Spinal cord (tissue), 10 donors: ENCODE results near the gene UBTD1. TPM values are rescaled to one million over a fixed set of nuclear protein-coding genes. Genes with fewer than 3 reads are reported as not detected.
"Not testable (repeated sequence)": the region's sequence is repeated elsewhere in the genome, so short reads cannot be mapped to it uniquely, and the experiment has no call there.

Experiments used
- DNase-seq, 6 donors: peaks; one replicate each; pipeline versions ENCODE4 v3.0.0 to v3.0.0-alpha.2; 2013 to 2015; ENCODE audit warnings: low spot score in 6 of 6, low read depth in 4 of 6
- H3K27ac ChIP-seq: one replicate; pipeline ENCODE4 v1.5.1; 2013; ENCODE audit warnings: low read depth, low read length, control low read depth
- H3K27me3 ChIP-seq: one replicate; pipeline ENCODE4 v1.6.1; 2013; ENCODE audit warnings: low read length; ENCODE audit not compliant: control insufficient read depth, insufficient read depth
- H3K36me3 ChIP-seq: one replicate; pipeline ENCODE4 v1.6.1; 2013; ENCODE audit warnings: low read length; ENCODE audit not compliant: control insufficient read depth, insufficient read depth
- H3K4me1 ChIP-seq: one replicate; pipeline ENCODE4 v1.6.1; 2013; ENCODE audit warnings: low read length; ENCODE audit not compliant: control insufficient read depth, insufficient read depth
- H3K4me3 ChIP-seq: one replicate; pipeline ENCODE4 v1.5.1; 2013; ENCODE audit warnings: low read depth, low read length, control low read depth
- H3K9me3 ChIP-seq: one replicate; pipeline ENCODE4 v1.6.1; 2013; ENCODE audit warnings: low read length; ENCODE audit not compliant: control insufficient read depth, insufficient read depth
- WGBS: methylation state at CpG from one replicate; pipeline ENCODE4 v1.1.5; 2013; ENCODE audit warnings: missing lambda C conversion rate; ENCODE audit not compliant: insufficient coverage; 5-methylcytosine and 5-hydroxymethylcytosine counted together
- polyA plus RNA-seq, 2 donors: library from polyadenylated mRNA; unstranded; fragments of 120-200 nt; gene quantifications; one replicate each; pipeline ENCODE4 v1.2.1, GENCODE V29; 2013; ENCODE audit not compliant: insufficient read length in 2 of 2
- total RNA-seq, 2 donors: library from RNA; depleted of rRNA in 1 of 2; stranded (reverse); fragments of 120-200 nt in 1 of 2; fragments of >200 nt in 1 of 2; gene quantifications; one replicate each; pipeline versions ENCODE4 v1.2.3 to v1.2.4, GENCODE V29; 2013 to 2014
- donor health status: healthy.

UBTD1 gene
- total and polyA plus RNA-seq, 4 donors, result 4.6 to 16.4 (median 13.3) TPM

DNA sequence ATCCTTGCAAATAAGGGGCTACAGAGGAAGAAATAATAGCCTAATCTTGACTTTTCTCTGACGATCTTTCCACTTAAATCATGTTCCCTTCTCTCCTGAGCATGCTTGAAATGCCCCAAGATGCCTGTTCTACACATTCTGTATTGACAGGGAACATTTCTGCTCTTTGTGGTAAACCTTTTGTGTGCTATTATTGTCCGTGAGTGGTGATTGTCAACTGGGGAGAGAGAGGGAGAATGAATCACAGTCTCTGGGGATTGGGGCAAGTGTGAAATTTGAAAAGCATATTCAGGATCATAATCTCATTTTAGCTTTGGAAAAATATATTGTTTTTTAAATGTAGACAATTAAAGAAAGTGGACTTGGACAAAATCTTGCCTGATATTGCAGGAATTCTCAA, 20.6 kb downstream of the UBTD1 start:
- Histone ChIP-seq H3K4me1 (peaks cover 62% of the 10 kb centered on the region), H3K27ac (no peak overlapping the region), H3K9me3 (no peaks in the 10 kb centered on the region), H3K4me3 (no peak overlapping the region), H3K27me3 (no peaks in the 10 kb centered on the region), H3K36me3 (peaks cover 3% of the 10 kb centered on the region)
- 80% methylated on average over 1 of the region's 2 CpGs for WGBS
- no peak for DNase-seq

GRCh38 chr10:97520520-97520919, 21.8 kb downstream of the UBTD1 start:
- H3K27ac ChIP-seq, result no peak overlapping the region
- no peaks in the 10 kb centered on the region for H3K27me3 ChIP-seq
- H3K4me1 ChIP-seq, result peaks cover 55% of the 10 kb centered on the region
- WGBS, result 84% methylated on average over 3 of the region's 5 CpGs
- DNase-seq, result no peak
- H3K9me3 ChIP-seq, result no peaks in the 10 kb centered on the region
- H3K36me3 ChIP-seq, result peaks cover 3% of the 10 kb centered on the region
- no peak overlapping the region for H3K4me3 ChIP-seq

DNA sequence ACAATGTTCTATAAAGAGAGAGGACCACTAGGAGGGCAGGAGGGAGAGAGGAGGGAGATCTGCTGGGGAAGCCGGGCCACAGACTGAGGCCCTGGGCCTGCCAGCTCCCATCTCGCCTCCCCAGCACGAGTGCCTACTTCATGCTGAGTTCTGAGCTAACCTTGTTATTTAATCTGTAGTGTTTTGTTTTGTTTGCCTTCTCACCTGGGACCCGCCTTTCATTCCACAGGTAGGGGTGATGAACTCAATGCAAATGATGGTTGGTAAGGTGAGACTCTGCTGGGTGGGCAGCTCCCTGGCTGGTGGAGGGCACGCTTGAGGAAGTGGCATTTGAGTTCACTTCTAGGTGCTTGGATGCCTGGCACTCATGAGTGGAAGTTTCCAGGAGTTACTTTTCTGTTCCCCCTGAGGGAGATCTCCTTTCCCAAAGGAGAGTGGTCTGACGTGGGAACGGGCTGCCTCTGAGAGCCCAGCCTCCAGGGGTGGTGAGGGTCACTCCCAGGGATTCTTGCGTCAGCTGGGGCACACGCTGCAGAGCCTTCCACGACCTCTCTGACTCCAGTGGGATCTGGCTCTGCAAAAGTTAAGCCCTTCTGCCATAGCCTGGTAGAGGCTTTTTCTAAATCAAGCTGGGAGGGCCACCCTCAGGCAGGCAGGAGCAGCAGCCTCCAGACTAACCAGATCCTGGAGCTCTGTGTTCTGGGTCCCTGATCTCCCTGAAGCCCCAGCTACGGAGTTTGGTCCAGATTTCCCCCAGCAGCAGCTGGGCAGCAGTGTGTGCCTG, 22.4 kb downstream of the UBTD1 start:
- WGBS, result 77% methylated on average over 9 of the region's 11 CpGs
- Histone ChIP-seq H3K4me1 (peaks cover 49% of the 10 kb centered on the region), H3K9me3 (no peaks in the 10 kb centered on the region), H3K36me3 (peaks cover 3% of the 10 kb centered on the region), H3K27ac (no peak overlapping the region), H3K27me3 (no peaks in the 10 kb centered on the region), H3K4me3 (no peak overlapping the region)
- no peak for DNase-seq

GRCh38 chr10:97522071-97522470, 23.3 kb downstream of the UBTD1 start:
- Histone ChIP-seq H3K27ac (no peak overlapping the region), H3K36me3 (peaks cover 2% of the 10 kb centered on the region), H3K4me3 (no peak overlapping the region), H3K9me3 (no peaks in the 10 kb centered on the region), H3K4me1 (peaks cover 40% of the 10 kb centered on the region), H3K27me3 (no peaks in the 10 kb centered on the region)
- DNase-seq, result no peak
- WGBS, result 61% methylated on average over 6 of the region's 6 CpGs

DNA sequence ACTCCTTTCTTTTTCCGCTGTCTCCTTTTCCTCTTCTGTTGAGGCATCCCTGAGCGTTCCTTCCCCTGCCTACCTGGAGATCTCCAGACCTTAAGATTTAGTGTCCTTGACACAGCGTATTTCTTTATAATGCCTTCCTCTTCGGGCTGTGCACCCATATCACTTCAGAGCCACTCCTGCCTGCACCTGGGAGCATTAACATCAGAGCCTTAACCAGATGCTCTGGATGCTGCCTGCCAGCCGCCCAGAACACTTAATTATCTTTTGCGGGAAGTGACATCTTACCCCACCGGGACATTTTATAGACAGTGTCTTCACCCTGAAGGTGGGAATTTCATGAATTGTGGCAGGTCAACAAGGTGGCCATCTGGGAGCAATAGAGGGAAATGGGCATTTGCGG, 24.2 kb downstream of the UBTD1 start:
- H3K27me3 ChIP-seq, result no peaks in the 10 kb centered on the region
- no peaks in the 10 kb centered on the region for H3K9me3 ChIP-seq
- no peaks in the 10 kb centered on the region for H3K36me3 ChIP-seq
- WGBS, result 83% methylated on average over 6 of the region's 8 CpGs
- no peak overlapping the region for H3K27ac ChIP-seq
- no peak for DNase-seq
- no peak overlapping the region for H3K4me3 ChIP-seq
- peaks cover 31% of the 10 kb centered on the region for H3K4me1 ChIP-seq

DNA sequence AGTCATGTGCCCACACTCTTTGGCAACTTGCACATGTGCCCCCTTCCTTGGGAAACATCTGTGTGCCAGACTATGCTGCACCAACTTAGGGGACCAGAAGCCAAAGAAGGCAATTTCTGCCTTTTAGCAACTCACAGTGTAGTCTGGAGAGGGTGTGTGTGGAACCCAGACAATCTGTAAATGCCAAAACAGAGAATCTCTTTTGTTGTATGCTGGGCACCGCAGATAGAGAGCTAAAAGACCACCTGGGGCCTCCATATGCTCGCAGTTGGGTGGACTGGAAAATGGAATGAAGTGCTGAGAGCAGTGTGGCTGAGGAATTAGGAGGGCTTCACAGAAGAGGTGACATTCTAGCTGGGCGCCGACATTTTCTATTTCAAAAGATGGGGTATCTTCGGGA, 26.4 kb downstream of the UBTD1 start:
- DNase-seq, result no peak
- H3K36me3 ChIP-seq, result peaks cover 3% of the 10 kb centered on the region
- no peak overlapping the region for H3K4me3 ChIP-seq
- H3K27ac ChIP-seq, result no peak overlapping the region
- H3K9me3 ChIP-seq, result no peaks in the 10 kb centered on the region
- H3K4me1 ChIP-seq, result peaks cover 22% of the 10 kb centered on the region
- 78% methylated on average over 4 of the region's 5 CpGs for WGBS
- no peaks in the 10 kb centered on the region for H3K27me3 ChIP-seq

DNA sequence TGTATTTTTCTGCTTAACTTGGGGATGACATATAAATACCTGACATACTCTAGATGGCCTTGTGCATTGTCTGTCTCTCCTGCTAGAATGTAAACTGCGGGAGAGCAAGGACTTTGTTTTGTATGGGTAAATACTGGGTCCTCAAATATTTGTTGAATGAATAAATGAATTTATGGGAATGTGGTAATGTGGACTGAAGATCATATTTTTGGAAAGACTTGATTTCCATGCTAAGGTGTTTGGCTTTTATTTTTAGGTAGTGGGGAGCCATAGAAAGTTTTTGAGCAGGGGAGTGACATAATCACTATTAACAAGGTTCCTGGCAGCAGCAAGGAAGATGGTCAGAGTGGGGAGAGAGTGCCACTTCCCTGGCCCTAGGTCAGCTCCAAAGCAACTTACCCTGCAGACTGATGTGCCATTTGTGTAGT, 27.0 kb downstream of the UBTD1 start:
- 88% methylated on average over 1 of the region's 1 CpG for WGBS
- no peak overlapping the region for H3K27ac ChIP-seq
- H3K36me3 ChIP-seq, result peaks cover 3% of the 10 kb centered on the region
- H3K4me3 ChIP-seq, result no peak overlapping the region
- peaks cover 22% of the 10 kb centered on the region for H3K4me1 ChIP-seq
- H3K27me3 ChIP-seq, result no peaks in the 10 kb centered on the region
- no peak for DNase-seq
- H3K9me3 ChIP-seq, result no peaks in the 10 kb centered on the region

- H3K4me1 ChIP-seq, result peaks cover 18% of the 10 kb centered on the region
- DNase-seq, H3K36me3 ChIP-seq, H3K27me3 ChIP-seq, H3K27ac ChIP-seq, H3K4me3 ChIP-seq, H3K9me3 ChIP-seq: not testable (repeated sequence)
- 100% methylated on average over 2 of the region's 29 CpGs for WGBS
These were observed 30.2 kb downstream of the UBTD1 start for GRCh38 chr10:97528876-97529275.

DNA sequence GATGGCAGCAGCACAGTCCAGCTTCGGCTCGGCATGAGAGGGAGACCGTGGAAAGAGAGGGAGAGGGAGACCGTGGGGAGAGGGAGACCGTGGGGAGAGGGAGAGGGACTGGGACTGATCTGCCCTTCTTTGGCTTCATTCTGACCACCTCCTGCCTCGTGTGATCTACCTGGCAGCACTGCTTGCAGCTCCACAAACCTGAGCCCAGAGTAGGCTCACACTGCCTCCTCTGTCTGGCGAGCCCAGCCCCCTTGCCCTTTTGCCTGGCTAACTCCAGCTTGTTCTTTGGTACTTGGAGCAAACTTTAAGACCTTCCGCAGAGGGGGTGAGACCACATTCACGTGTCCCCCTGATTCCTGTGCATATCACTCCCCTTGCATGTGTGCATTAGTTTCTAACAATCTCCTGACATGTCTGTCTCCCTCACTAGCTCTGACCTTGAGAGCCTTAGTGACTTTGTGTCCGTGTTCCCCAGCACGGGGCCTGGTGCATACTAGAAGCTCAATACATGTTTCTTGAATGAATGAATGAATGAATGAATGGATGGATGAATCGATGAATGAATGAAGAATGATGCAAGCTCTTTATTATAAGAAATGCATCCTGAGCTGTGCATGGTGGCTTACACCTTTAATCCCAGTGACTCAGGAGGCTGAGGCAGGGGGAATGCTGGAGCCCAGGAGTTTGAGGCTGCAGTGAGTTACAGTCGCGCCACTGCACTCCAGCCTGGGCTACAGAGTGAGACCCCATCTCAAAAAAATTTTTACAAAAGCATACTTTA, 31.2 kb downstream of the UBTD1 start:
- Histone ChIP-seq H3K4me3 (no peak overlapping the region), H3K27ac (no peak overlapping the region), H3K27me3 (no peaks in the 10 kb centered on the region), H3K36me3 (peaks cover 3% of the 10 kb centered on the region), H3K4me1 (peaks cover 25% of the 10 kb centered on the region), H3K9me3 (no peaks in the 10 kb centered on the region)
- 90% methylated on average over 4 of the region's 14 CpGs for WGBS
- DNase-seq, result no peak
